ENCODE measurements around the gene PDGFC.

- TF ChIP-seq EZH2 (IDR thresholded peaks at IDR 0.05; ENCODE audit: borderline replicate concordance, low read depth, low read length, severe bottlenecking): no peak
- TF ChIP-seq CTCF (IDR thresholded peaks at IDR 0.05; ENCODE audit: borderline replicate concordance, extremely low read depth, low read length, poor library complexity, severe bottlenecking): no peak
These were observed 20.7 kb downstream of the PDGFC start for GRCh38 chr4:156950948-156951347.

All from DND-41 (cell line).